HG03175 (cell line): ENCODE measurements around the gene ULBP2.
"Not testable (repeated sequence)": the region's sequence is repeated elsewhere in the genome, so short reads cannot be mapped to it uniquely, and the experiment has no call there.

Source experiments
- ATAC-seq: cut with Tn5 transposase; IDR thresholded peaks from one replicate; pipeline ENCODE4 v1.9.1; 2021; ENCODE audit warnings: mild to moderate bottlenecking, moderate library complexity; ENCODE audit not compliant: unreplicated experiment

Gene ULBP2

DNA sequence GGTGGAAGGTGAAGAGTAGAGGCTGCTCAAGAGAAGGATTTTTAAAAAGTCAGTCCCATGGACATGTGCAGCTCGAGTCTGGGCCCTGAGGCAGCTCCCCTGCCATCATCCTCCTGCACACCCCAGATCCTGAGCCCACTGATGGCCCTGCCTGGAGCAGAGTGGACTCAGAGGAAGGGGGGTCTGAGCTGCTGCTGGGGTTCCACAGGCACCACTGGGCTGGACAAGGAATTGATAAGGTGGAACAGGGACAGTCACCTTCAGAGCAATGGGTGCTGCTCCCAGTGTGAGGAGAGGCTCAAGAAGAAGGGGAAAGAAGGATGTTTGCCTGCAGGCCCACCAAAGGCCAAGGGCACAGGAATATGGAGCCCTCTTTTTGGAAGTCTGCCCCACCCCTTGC lies 6.2 kb downstream of the ULBP2 start:
- ATAC-seq: no peak

- ATAC-seq: no peak
Observed at GRCh38 chr6:149948616-149949015, 6.8 kb downstream of the ULBP2 start.

DNA sequence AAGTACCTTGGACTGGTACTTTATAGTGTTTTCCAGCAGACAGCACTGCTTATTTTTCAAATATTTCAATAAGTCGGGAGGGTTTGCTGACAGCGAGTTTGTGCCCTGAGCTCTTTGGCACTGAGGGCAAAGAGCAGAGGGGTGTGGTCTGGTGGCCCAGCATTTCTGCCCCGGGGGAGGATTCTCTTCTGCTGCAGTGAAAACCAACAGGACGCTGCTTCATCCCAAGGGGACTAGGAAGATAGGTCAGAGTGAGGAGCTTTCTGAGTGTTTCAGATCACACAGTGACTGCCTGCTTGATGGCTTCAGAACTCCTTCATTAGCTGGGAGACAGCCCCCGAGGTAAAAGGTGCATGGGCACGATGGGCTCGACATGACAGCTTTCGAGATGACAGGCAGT lies 8.6 kb downstream of the ULBP2 start:
- no peak for ATAC-seq

DNA sequence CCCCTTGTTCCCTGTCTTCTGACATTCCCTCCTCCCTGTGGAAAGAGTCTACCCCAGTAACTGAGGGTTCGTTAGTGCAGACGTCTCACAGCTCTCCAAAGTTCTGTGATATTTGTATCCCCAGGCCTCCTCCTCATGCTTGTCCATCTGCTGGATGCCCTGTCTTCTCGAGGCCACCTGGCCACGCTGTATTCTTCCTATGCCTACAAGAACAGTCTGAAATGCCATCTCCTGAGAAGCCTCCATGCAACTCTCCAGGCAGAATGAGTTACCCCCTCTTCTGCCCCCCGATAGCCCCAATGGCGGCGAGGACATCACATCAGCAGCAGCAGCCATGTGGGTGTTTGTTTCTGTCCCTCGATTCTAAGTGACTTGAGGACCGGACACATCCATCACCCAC lies 9.3 kb downstream of the ULBP2 start:
- ATAC-seq: no peak

- no peak for ATAC-seq
Observed at GRCh38 chr6:149951626-149952025, 9.8 kb downstream of the ULBP2 start.

- ATAC-seq: not testable (repeated sequence)
Observed at GRCh38 chr6:149953390-149953789, 11.6 kb downstream of the ULBP2 start.

DNA sequence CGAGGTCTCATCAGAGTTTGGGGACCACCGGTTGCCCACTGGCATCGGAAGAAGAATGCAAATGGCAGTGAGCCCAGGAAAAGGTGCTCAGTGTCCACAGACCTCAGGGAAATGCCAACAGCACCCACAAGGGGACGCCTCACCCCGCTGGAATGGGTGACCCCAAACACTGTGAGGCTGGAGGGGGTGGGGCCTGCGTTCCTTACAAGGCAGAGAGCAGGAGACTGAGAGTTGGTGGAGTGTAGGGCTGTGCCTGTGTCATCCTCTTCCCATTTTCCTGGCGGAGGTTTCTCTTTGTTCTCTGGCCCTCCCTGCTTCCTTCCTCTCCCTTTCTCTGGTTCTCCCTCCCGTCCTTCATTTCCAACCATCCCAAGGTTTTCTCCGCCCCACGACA lies 12.1 kb downstream of the ULBP2 start:
- ATAC-seq: not testable (repeated sequence)

DNA sequence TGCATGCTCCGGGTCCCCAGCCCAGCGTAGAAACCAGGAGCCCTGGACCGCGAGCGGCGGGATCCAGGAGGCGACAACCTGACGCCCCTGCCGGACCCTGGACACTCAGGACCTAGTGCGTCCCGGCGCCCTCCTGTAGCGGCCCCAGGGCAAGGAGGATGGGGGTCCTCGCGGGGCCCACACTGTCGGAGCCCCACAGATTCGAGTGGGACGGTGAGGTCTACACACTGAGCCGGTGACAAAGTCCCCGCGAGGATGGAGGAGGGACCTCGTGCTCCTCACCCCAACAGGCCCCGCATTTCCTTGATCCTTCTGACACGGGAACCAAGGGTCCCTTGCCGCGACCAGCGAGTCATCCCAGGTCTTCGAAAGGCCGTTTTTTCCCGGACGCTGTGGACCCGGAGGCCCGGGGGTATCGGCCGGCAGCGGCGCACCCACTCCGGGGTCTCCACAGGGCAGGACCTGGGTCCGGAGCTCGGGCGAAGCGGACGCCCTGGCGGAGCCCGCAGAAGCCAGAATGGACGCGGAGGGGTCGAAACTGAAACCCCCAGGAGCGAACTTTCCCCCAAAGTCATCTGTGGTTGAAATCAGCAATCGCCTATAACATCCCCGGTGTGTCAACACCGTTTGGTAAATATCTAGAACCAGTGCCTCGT lies 12.6 kb downstream of the ULBP2 start:
- ATAC-seq: not testable (repeated sequence)

DNA sequence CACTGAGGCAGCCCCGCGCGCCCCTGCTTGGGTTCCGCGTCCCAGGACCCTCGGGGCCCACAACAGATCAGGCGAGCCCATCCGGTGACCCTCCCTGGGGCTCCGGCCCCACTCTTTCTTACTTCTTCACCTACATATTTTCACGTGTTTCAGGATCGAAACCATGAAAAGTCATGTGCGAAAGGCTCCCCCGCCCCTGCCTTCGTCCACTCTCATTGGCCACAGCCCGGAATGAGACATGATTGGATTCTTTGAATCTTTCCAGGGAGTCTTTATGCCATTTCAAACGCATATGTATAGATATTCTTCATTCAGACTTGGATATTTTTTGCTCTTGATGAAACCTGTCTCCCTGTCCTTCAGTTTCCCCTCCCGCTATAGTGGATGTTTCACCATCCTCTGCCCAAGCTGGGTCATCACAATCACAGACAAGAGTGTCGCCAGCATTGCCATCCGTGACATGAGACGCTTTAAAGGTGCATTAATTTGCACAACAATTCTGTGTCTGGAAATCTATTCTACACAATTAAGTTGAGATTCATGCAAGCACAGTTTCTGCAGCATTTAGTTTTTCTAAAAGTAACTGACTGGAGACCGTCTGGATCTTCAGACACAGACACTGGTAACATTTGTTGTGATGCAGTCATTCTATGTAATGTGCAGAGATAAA lies 13.3 kb downstream of the ULBP2 start:
- ATAC-seq: not testable (repeated sequence)

DNA sequence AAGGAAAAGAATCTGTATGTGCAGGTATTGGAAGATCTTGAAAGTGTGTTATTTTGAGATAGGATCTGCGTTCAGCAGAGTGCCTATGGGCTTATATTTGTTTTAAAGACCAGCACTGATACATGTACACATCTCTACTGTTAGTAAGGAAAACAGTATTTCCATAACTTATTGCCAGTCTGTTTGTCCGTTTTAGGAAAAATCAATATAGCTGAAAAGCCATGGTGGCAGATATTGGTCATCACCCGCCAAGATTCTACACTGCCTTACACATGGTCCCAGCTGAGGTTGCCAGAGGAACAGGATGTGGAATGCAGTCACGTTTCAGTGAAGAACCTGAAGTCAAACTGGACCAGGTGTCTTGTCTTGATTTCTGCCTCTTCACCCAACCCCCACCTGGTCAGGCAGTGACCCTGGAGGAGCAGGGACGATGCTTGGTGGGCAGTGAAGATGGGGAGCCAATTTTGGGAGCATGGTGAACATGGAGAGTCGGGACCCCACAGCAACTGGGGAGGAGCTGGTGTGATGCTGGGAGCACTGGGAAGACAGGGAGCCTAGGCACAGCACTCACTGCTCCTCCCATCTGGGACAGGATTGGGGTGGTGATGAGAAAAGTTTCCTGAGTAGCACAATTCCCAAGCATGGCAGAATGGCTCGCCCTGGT lies 14.0 kb downstream of the ULBP2 start:
- ATAC-seq: not testable (repeated sequence)

DNA sequence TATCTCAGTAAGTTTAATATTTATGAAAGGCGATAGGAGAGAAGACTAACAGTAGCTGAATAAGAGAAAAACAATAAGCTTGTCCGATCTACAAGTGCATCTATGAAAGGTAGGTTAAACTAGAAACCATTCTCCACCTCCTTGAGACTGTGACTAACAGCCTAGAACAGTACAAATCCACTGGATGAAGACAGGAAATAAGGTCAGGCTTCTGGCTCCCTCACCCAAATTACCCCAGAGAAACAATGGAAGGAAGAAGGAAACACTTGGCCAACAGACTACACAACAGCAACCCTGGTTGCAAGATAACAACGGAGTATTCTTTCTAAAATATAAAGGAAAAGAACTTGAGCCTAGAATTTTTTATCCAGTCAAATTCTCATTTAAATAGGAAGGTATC lies 16.3 kb downstream of the ULBP2 start:
- ATAC-seq: not testable (repeated sequence)

DNA sequence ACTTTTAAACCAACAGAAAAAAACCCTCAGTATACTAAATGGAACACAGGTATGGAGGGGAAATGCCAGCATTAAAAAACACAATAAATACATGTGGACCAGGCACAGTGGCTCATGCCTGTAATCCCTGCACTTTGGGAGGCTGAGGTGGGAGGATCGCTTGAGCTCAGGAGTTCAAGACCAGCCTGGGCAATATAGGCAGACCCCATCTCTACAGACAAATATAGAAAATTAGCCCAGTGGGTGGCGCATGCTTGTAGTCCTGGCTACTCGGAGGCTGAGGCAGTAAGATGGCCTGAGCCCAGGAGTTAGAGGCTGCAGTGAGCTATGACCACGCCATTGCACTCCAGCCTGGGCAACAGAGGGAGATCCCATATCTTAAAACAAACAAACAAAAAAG lies 18.0 kb downstream of the ULBP2 start:
- not testable (repeated sequence) for ATAC-seq

DNA sequence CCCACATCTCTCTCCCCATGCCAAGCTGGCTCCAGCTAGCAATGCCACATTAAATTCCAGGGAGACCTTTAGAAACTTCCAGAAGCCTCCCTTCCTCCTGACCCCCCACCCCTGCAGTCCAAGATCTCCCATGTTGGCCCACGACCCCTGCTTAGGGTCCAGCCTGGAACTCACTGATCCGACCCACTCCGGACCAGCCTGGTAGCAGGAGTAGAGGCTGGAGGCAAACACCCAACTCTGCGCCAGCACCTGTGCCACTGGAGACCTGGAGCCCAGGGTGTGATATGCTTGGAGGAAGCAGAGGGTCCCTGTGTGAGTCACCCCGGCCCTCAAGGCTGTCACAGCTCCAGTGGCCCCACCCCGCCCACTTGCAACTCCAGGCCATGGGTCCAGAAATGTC lies 18.7 kb downstream of the ULBP2 start:
- ATAC-seq: no peak

DNA sequence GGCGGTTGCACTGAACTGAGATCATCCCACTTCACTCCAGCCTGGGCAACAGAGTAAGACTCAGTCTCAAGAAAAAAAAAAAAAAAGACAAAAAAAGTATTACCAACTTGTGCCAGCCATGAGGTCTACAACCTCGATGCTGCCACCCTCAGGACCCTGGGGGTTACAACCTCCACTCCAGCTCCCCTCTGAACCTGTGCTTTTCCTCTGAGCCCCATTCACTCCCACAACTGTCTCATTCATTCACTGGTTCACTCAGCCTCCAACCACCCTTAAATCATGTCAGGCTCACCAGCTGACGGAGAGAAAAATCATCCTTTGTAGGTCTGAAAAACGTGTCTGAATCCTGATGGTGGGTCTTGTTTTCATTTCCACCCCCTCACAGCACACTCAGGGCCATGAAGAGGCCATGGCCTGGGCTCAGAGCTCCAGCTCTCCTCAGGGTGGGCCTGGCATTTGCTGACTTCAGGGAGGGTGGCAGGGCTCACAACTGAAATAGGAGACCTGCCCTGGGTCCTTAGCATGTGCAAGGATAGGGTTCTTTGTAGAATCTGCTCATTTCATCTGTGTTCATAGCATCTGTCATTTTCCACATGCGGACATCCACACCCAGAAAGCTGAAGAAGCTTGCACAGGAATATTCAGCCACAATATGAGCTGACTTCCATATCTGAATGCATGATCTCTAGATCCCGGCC lies 20.1 kb downstream of the ULBP2 start:
- ATAC-seq: no peak

GRCh38 chr6:149962461-149963211 lies 20.8 kb downstream of the ULBP2 start:
- no peak for ATAC-seq

DNA sequence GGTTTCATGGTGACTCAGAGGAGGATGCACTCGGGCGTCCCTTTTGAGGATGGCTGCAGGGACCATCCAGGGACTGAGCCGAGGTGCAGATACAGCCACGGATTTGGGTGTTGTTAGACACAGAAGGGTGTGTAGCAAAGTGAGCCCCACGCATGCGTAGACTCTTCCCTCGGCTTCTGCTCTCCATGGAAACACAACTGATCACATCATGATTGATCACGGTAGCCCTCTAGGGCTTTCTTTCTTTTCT lies 21.3 kb downstream of the ULBP2 start:
- peak; percentile 34 for ATAC-seq

- ATAC-seq: peak; percentile 55
Observed at GRCh38 chr6:149963462-149964307, 21.9 kb downstream of the ULBP2 start, which contains the start of gene ULBP1. TSS of gene ULBP1 (plus strand) at chr6:149963943. CDS start at chr6:149964050, 107 bp downstream.

DNA sequence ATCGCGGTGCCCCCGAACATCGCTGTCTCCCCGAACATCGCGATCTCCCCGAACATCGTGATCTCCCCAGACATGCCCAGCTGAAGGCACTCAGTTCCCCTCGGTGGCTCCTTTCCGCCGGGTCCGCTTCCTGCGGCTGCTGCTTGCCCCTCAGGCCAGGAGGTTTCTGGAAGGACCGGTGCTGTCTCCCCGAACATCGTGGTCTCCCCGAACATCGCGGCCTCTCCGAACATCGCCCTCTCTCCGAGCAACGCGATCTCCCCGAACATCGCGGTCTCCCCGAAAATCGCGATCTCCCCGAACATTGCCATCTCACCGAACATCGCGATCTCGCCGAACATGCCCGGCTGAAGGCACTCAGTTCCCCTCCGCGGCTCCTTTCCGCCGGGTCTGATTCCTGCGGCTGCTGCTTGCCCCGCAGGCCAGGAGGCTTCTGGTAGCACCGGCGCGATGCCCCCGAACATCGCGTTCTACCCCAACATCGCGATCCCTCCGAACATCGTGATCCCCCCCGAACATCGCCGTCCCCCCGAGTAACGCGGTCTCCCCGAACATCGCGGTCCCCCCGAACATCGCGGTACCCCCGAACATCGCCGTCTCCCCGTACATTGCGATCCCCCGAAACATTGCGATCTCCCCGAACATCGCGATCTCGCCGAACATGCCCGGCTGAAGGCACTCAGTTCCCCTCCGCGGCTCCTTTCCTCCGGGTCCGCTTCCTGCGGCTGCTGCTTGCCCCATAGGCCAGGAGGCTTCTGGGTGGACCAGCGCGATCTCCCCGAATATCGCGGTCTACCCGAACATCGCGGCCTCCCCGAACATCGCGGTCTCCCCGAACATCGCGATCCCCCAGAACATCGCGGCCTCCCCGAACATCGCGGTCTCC lies 22.7 kb downstream of the ULBP2 start:
- ATAC-seq: no peak
